Tibial nerve (tissue), 4 donors: ENCODE results near the gene ADGRG1. TPM values are rescaled to one million over a fixed set of nuclear protein-coding genes. Genes with fewer than 3 reads are reported as not detected.

Source experiments
- DNase-seq, 2 donors: peaks; one replicate each; pipeline ENCODE4 v3.0.0-alpha.2; 2019; ENCODE audit warnings: low spot score in 2 of 2
- H3K27ac ChIP-seq, 4 donors: fragments of 200-600 bp; sonication (generic) in 3 of 4; one replicate each; pipeline ENCODE4 v1.5.1; 2017 to 2019; ENCODE audit warnings: mild to moderate bottlenecking in 1 of 4
- H3K27me3 ChIP-seq, 2 donors: fragments of 200-600 bp; sonication (generic) in 1 of 2; one replicate each; pipeline versions ENCODE4 v1.5.1 to v1.6.0; 2017 to 2019
- H3K36me3 ChIP-seq, 3 donors: fragments of 200-600 bp; sonication (generic); one replicate each; pipeline ENCODE4 v1.5.1; 2018 to 2019
- H3K4me1 ChIP-seq, 4 donors: fragments of 200-600 bp; sonication (generic) in 3 of 4; one replicate each; pipeline ENCODE4 v1.5.1; 2017 to 2019
- H3K4me3 ChIP-seq, 4 donors: fragments of 200-600 bp; sonication (generic) in 3 of 4; one replicate each; pipeline ENCODE4 v1.5.1; 2017 to 2019; ENCODE audit warnings: mild to moderate bottlenecking in 1 of 4, moderate library complexity in 1 of 4
- H3K9me3 ChIP-seq, 4 donors: fragments of 200-600 bp; sonication (generic) in 3 of 4; one replicate each; pipeline ENCODE4 v1.5.1; 2017 to 2019
- EP300 ChIP-seq, 2 donors: sonication (generic); formaldehyde crosslinking; IDR thresholded peaks; one replicate each; pipeline ENCODE4 v1.6.1; 2017; ENCODE audit warnings: antibody characterized with exemption in 2 of 2, mild to moderate bottlenecking in 1 of 2
- POLR2A ChIP-seq, 2 donors: fragments of 450-650 bp; IDR thresholded peaks; one replicate each; pipeline ENCODE4 v1.6.1; 2017; ENCODE audit warnings: antibody characterized with exemption in 2 of 2, mild to moderate bottlenecking in 2 of 2, moderate library complexity in 2 of 2
- WGBS, 2 donors: methylation state at CpG; one replicate each; pipeline ENCODE4 v1.1.5; 2018; 5-methylcytosine and 5-hydroxymethylcytosine counted together
- total RNA-seq, 4 donors: library from RNA; depleted of rRNA; stranded (reverse); fragments of >200 nt; gene quantifications; one replicate each; pipeline ENCODE4 v1.1.0, GENCODE V29; 2016
- TF ChIP-seq, protein P1 (sequence below), 5 experiments: fragments of 200-600 bp in 3 of 5; fragments of 450-650 bp in 2 of 5; sonication (generic) in 3 of 5; IDR thresholded peaks; one replicate each; pipeline ENCODE4 v1.5.1; 2016 to 2019; ENCODE audit warnings: antibody characterized with exemption in 5 of 5, mild to moderate bottlenecking in 3 of 5, moderate library complexity in 2 of 5

Gene ADGRG1
- total RNA-seq, 4 donors from 2014 or later = 9.0 to 59.4 (median 41.8) TPM

- H3K27ac ChIP-seq = no peak overlapping the region
- TF ChIP-seq EP300 (IDR thresholded peaks at IDR 0.05) = no peak
- TF ChIP-seq, protein P1, sequence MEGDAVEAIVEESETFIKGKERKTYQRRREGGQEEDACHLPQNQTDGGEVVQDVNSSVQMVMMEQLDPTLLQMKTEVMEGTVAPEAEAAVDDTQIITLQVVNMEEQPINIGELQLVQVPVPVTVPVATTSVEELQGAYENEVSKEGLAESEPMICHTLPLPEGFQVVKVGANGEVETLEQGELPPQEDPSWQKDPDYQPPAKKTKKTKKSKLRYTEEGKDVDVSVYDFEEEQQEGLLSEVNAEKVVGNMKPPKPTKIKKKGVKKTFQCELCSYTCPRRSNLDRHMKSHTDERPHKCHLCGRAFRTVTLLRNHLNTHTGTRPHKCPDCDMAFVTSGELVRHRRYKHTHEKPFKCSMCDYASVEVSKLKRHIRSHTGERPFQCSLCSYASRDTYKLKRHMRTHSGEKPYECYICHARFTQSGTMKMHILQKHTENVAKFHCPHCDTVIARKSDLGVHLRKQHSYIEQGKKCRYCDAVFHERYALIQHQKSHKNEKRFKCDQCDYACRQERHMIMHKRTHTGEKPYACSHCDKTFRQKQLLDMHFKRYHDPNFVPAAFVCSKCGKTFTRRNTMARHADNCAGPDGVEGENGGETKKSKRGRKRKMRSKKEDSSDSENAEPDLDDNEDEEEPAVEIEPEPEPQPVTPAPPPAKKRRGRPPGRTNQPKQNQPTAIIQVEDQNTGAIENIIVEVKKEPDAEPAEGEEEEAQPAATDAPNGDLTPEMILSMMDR (IDR thresholded peaks at IDR 0.05) = no peak
- no peak for TF ChIP-seq POLR2A (IDR thresholded peaks at IDR 0.05)
- WGBS, 2 donors = 72 to 77% methylated on average over 4 of the region's 4 CpGs
- H3K4me3 ChIP-seq = no peak overlapping the region
- DNase-seq = no peak
- peaks cover 0 to 13% (median 0%) of the 10 kb centered on the region in 4 donors for H3K4me1 ChIP-seq
- H3K36me3 ChIP-seq = no peaks in the 10 kb centered on the region
- no peaks in the 10 kb centered on the region for H3K27me3 ChIP-seq
- H3K9me3 ChIP-seq = no peaks in the 10 kb centered on the region
Measured at GRCh38 chr16:57616876-57617275, 11.6 kb upstream of the ADGRG1 start.

DNA sequence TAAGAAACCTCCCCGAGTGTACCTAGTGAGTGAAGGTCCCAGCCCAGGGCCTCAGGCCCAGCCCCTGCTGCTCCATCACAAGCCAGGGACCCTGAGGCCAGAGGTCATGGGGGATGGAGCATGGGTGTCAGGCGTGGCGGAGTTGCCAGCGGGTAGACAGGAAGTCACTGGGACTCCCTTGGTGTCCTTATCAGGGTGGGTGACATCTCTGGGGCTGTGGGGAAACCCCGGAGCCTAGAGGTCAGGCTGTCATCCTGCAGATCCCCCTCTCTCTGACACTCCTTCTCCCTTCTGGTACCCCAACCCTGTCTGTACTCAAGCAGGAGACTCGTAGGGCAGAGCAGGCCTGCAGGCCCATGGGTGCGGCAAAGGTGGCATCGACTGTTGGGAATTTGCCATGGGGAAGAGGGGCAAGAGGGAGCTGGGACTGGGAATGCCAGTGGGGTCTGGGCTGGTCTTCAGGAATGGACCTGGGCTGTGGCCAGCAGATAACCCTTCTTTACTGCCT lies 10.8 kb upstream of the ADGRG1 start:
- TF ChIP-seq EP300 (IDR thresholded peaks at IDR 0.05) (no peak), POLR2A (IDR thresholded peaks at IDR 0.05) (no peak)
- TF ChIP-seq, protein P1 (IDR thresholded peaks at IDR 0.05) = no peak
- H3K9me3 ChIP-seq = no peaks in the 10 kb centered on the region
- no peak for DNase-seq
- H3K4me1 ChIP-seq = peaks cover 0 to 20% (median 4%) of the 10 kb centered on the region in 4 donors
- H3K27me3 ChIP-seq = no peaks in the 10 kb centered on the region
- no peak overlapping the region for H3K4me3 ChIP-seq
- no peaks in the 10 kb centered on the region for H3K36me3 ChIP-seq
- no peak overlapping the region for H3K27ac ChIP-seq
- 91 to 93% methylated on average over 4 to 7 of the region's 8 CpGs for WGBS, 2 donors

- H3K36me3 ChIP-seq = no peaks in the 10 kb centered on the region
- DNase-seq = no peak
- H3K27ac ChIP-seq = no peak overlapping the region
- peaks cover 0 to 29% (median 11%) of the 10 kb centered on the region in 4 donors for H3K4me1 ChIP-seq
- no peaks in the 10 kb centered on the region for H3K9me3 ChIP-seq
- no peaks in the 10 kb centered on the region for H3K27me3 ChIP-seq
- 82% methylated on average over 19 of the region's 19 CpGs for WGBS, 2 donors
- no peak for TF ChIP-seq EP300 (IDR thresholded peaks at IDR 0.05)
- TF ChIP-seq POLR2A (IDR thresholded peaks at IDR 0.05) = no peak
- TF ChIP-seq, protein P1 (IDR thresholded peaks at IDR 0.05) = no peak
- no peak overlapping the region for H3K4me3 ChIP-seq
Measured at GRCh38 chr16:57618296-57619132, 9.9 kb upstream of the ADGRG1 start.

GRCh38 chr16:57619133-57619605 lies 9.3 kb upstream of the ADGRG1 start:
- Histone ChIP-seq H3K27me3 (no peaks in the 10 kb centered on the region), H3K27ac (peak overlapping the region in 1 of 4 donors; percentile 12), H3K4me1 (peaks cover 0 to 36% (median 12%) of the 10 kb centered on the region in 4 donors), H3K9me3 (no peaks in the 10 kb centered on the region), H3K4me3 (no peak overlapping the region), H3K36me3 (no peaks in the 10 kb centered on the region)
- TF ChIP-seq, protein P1 (IDR thresholded peaks at IDR 0.05) = no peak
- no peak for TF ChIP-seq EP300 (IDR thresholded peaks at IDR 0.05)
- no peak for DNase-seq
- WGBS, 2 donors = 89 to 91% methylated on average over 8 of the region's 8 CpGs
